SK-N-MC (cell line): ENCODE data around the gene RPS6KA5.

Source experiments
- DNase-seq: peaks from one replicate; pipeline ENCODE4 v3.0.0-alpha.2; 2011; ENCODE audit warnings: low read depth, low spot score
- H3K27ac ChIP-seq: fragments of 200-600 bp; sonication (generic); 2 replicates; pipeline ENCODE4 v1.5.1; 2016; ENCODE audit warnings: mixed run types
- H3K36me3 ChIP-seq: fragments of 200-600 bp; sonication (generic); 2 replicates; pipeline ENCODE4 v1.6.1; 2017; ENCODE audit warnings: antibody characterized with exemption, low read length, mixed read lengths; ENCODE audit not compliant: insufficient read depth
- H3K4me3 ChIP-seq: fragments of 200-600 bp; sonication (generic); 2 replicates; pipeline ENCODE4 v1.5.1; 2016
- H3K9ac ChIP-seq: fragments of 200-600 bp; sonication (generic); 2 replicates; pipeline ENCODE4 v1.8.0; 2017; ENCODE audit warnings: mixed run types, mixed read lengths; ENCODE audit not compliant: insufficient read length
- H3K9me3 ChIP-seq: fragments of 200-600 bp; sonication (generic); 2 replicates; pipeline ENCODE4 v1.6.1; 2017; ENCODE audit warnings: low read depth, mild to moderate bottlenecking, antibody characterized with exemption, low read length, moderate library complexity, mixed read lengths
- EZH2 ChIP-seq: fragments of 200-600 bp; sonication (generic); IDR thresholded peaks from one replicate; pipeline ENCODE4 v1.6.1; 2017; ENCODE audit warnings: antibody characterized with exemption
- FOXP2 ChIP-seq: optimal IDR thresholded peaks from 2 replicates; pipeline ENCODE3; 2011; ENCODE audit warnings: mild to moderate bottlenecking, moderate library complexity; ENCODE audit not compliant: insufficient read depth; ENCODE audit errors: extremely low read length, control extremely low read depth
- POLR2AphosphoS5 ChIP-seq: IDR thresholded peaks from 2 replicates; pipeline ENCODE4 v1.6.1; 2012; ENCODE audit warnings: mild to moderate bottlenecking, low read depth, low read length, borderline replicate concordance

The RPS6KA5 gene

GRCh38 chr14:90936757-90937440 lies 123.5 kb downstream of the RPS6KA5 start:
- H3K4me3 ChIP-seq = no peak overlapping the region
- H3K36me3 ChIP-seq = no peaks in the 10 kb centered on the region
- H3K9ac ChIP-seq = no peak overlapping the region
- no peak overlapping the region for H3K27ac ChIP-seq
- no peaks in the 10 kb centered on the region for H3K9me3 ChIP-seq
- DNase-seq = no peak
- no peak for TF ChIP-seq EZH2
- no peak for TF ChIP-seq POLR2AphosphoS5
- no peak for TF ChIP-seq FOXP2

GRCh38 chr14:90924621-90925340 lies 135.7 kb downstream of the RPS6KA5 start:
- DNase-seq = peak; percentile 5

GRCh38 chr14:90922141-90922540 lies 138.3 kb downstream of the RPS6KA5 start:
- Histone ChIP-seq H3K36me3 (no peaks in the 10 kb centered on the region), H3K9ac (no peak overlapping the region), H3K27ac (no peak overlapping the region), H3K9me3 (no peaks in the 10 kb centered on the region), H3K4me3 (no peak overlapping the region)
- TF ChIP-seq FOXP2 (no peak), POLR2AphosphoS5 (no peak), EZH2 (no peak)
- DNase-seq = no peak

More at GRCh38 chr14:90924621-90925340, 135.7 kb downstream of the RPS6KA5 start:
- H3K4me3 ChIP-seq = no peak overlapping the region
- H3K27ac ChIP-seq = no peak overlapping the region
- no peaks in the 10 kb centered on the region for H3K36me3 ChIP-seq
- H3K9ac ChIP-seq = no peak overlapping the region
- TF ChIP-seq EZH2 (no peak), FOXP2 (no peak), POLR2AphosphoS5 (no peak)
- H3K9me3 ChIP-seq = no peaks in the 10 kb centered on the region

DNA sequence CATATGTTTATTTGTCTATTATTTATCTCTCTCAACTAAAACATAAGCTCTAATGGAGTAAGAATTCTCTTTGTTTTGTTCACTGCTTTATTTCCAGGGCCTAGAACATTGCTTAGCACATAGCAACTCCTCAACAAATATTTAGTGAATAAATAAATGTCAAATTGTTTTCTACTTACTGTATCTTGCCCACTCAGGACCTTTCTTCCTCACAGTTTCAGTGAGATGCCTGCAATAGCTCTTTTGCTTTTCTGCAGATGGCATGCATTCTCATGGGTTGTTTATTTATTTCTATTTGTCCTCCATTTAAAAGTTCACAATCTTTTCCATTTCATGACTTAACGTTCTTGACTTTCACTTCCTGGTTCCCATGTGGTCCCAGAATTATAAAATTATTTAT lies 149.3 kb downstream of the RPS6KA5 start:
- Histone ChIP-seq H3K9ac (no peak overlapping the region), H3K4me3 (no peak overlapping the region), H3K9me3 (no peaks in the 10 kb centered on the region), H3K27ac (no peak overlapping the region), H3K36me3 (no peaks in the 10 kb centered on the region)
- DNase-seq = no peak
- no peak for TF ChIP-seq EZH2
- no peak for TF ChIP-seq POLR2AphosphoS5
- no peak for TF ChIP-seq FOXP2

GRCh38 chr14:90907178-90907577 lies 153.3 kb downstream of the RPS6KA5 start:
- Histone ChIP-seq H3K27ac (no peak overlapping the region), H3K36me3 (no peaks in the 10 kb centered on the region), H3K9ac (no peak overlapping the region), H3K4me3 (no peak overlapping the region), H3K9me3 (no peaks in the 10 kb centered on the region)
- no peak for TF ChIP-seq EZH2
- TF ChIP-seq FOXP2 = no peak
- TF ChIP-seq POLR2AphosphoS5 = no peak
- DNase-seq = no peak

DNA sequence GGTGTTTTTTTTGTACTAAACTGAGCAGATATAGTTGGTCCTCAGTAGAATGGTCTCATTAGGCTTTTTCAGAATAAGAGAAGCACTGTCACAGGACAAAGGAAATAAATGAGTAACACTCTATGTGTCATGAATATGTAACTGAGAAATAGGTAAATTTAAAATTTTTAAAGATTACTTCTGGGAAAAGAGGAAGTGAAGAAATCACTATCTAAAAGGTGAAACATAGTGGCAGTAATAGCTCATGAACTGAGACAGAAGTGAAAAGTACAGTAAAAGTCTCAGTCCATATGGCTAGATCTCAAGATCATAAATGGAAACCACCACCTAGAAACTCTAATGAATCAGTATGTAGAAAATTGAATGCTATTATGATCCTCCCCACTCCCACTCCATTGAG lies 154.9 kb downstream of the RPS6KA5 start:
- Histone ChIP-seq H3K27ac (no peak overlapping the region), H3K4me3 (no peak overlapping the region), H3K9me3 (no peaks in the 10 kb centered on the region), H3K9ac (no peak overlapping the region), H3K36me3 (no peaks in the 10 kb centered on the region)
- no peak for DNase-seq
- TF ChIP-seq FOXP2 = no peak
- no peak for TF ChIP-seq POLR2AphosphoS5
- TF ChIP-seq EZH2 = no peak

DNA sequence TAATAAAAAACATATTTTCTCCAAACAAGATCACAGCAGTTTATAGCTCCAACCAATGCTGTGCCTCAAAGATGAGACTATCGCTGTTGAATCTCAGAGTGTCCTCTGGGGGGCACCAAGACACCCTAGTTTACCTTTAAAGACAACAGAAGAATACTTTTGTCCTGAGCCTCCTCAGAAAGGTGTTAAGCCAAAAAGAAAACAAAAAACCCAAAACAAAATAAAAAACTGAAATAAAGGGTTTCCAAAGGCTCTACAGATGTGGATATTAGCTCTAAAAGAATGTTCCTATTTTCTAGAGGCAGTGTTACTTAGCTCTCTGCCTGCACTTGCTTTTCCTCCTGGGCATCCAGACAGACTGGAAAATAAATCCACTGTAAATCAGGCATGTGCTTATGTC lies 157.3 kb downstream of the RPS6KA5 start:
- no peak for TF ChIP-seq FOXP2
- H3K27ac ChIP-seq = no peak overlapping the region
- H3K9ac ChIP-seq = no peak overlapping the region
- H3K4me3 ChIP-seq = no peak overlapping the region
- H3K9me3 ChIP-seq = no peaks in the 10 kb centered on the region
- DNase-seq = peak; percentile 24
- H3K36me3 ChIP-seq = no peaks in the 10 kb centered on the region

DNA sequence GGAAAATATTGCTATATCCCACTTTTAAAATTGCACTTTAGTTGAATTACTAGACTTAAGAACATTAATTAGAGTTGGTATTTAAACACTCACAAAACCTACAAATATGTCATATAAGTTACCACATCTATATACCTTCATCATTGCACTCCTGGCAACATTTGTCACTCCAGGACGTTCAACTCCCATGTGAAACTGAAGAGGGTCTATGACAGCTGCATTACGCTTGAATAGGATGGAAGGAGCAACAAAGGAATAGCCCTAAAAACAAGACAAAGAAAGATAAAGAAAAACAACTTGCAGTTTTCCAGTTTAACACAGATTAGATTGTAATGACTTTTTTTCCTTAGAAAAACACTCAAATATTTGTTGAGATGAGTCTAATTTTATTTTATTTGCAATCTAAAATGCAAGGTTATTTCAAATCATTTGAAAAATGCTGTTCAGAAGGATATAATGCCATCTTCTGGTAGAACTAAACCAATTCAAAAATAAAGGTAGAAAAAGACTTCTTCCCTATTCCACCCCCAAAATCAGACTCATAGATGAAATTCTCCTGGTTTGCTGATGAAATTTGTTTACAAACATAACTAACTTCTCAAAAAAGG lies 159.9 kb downstream of the RPS6KA5 start:
- no peaks in the 10 kb centered on the region for H3K36me3 ChIP-seq
- no peaks in the 10 kb centered on the region for H3K9me3 ChIP-seq
- no peak overlapping the region for H3K27ac ChIP-seq
- H3K9ac ChIP-seq = no peak overlapping the region
- no peak for DNase-seq
- H3K4me3 ChIP-seq = no peak overlapping the region
- no peak for TF ChIP-seq POLR2AphosphoS5
- no peak for TF ChIP-seq EZH2
- no peak for TF ChIP-seq FOXP2
